Skeletal muscle satellite cell (primary cell): Measurements from ENCODE around the gene PARD6B.
"Not testable (repeated sequence)": the region's sequence is repeated elsewhere in the genome, so short reads cannot be mapped to it uniquely, and the experiment has no call there.

Source experiments
- H3K27me3 ChIP-seq: 2 replicates; pipeline ENCODE4 v1.7.0; 2013; ENCODE audit warnings: low read length; ENCODE audit not compliant: control insufficient read depth, insufficient read depth
- H3K36me3 ChIP-seq: 2 replicates; pipeline ENCODE4 v1.7.0; 2013; ENCODE audit warnings: mild to moderate bottlenecking, control low read depth, low read length; ENCODE audit not compliant: insufficient read depth
- H3K4me1 ChIP-seq: 2 replicates; pipeline ENCODE4 v1.7.0; 2013; ENCODE audit warnings: low read length; ENCODE audit not compliant: control insufficient read depth, insufficient read depth
- H3K4me2 ChIP-seq: 2 replicates; pipeline ENCODE4 v1.7.0; 2013; ENCODE audit warnings: mild to moderate bottlenecking, low read length
- H3K4me3 ChIP-seq: 2 replicates; pipeline ENCODE4 v1.7.0; 2013; ENCODE audit warnings: low read length
- H3K9ac ChIP-seq: 2 replicates; pipeline ENCODE4 v1.7.0; 2013; ENCODE audit warnings: mild to moderate bottlenecking, low read depth, low read length, moderate library complexity
- H3K9me3 ChIP-seq: replicated peaks from 2 replicates; pipeline ENCODE4 v1.7.0; 2013; ENCODE audit warnings: mild to moderate bottlenecking, control low read depth, low read length

The PARD6B gene

GRCh38 chr20:50799176-50799889, 68.0 kb downstream of the PARD6B start:
- Histone ChIP-seq H3K4me2 (no peak overlapping the region), H3K36me3 (no peaks in the 10 kb centered on the region), H3K4me1 (peaks cover 3% of the 10 kb centered on the region), H3K27me3 (no peaks in the 10 kb centered on the region), H3K9me3 (no peaks in the 10 kb centered on the region), H3K9ac (no peak overlapping the region), H3K4me3 (no peak overlapping the region)

GRCh38 chr20:50799890-50800550, 68.6 kb downstream of the PARD6B start:
- Histone ChIP-seq H3K36me3 (no peaks in the 10 kb centered on the region), H3K4me3 (no peak overlapping the region), H3K9me3 (no peaks in the 10 kb centered on the region), H3K4me2 (no peak overlapping the region), H3K27me3 (no peaks in the 10 kb centered on the region), H3K4me1 (no peaks in the 10 kb centered on the region), H3K9ac (no peak overlapping the region)

GRCh38 chr20:50800986-50801746, 69.8 kb downstream of the PARD6B start:
- not testable (repeated sequence) for H3K27me3 ChIP-seq, H3K4me2 ChIP-seq, H3K9me3 ChIP-seq, H3K9ac ChIP-seq, H3K4me3 ChIP-seq, H3K36me3 ChIP-seq, H3K4me1 ChIP-seq

GRCh38 chr20:50801747-50802125, 70.4 kb downstream of the PARD6B start:
- H3K27me3 ChIP-seq: no peaks in the 10 kb centered on the region
- H3K9ac ChIP-seq: no peak overlapping the region
- H3K4me3 ChIP-seq: no peak overlapping the region
- H3K4me2 ChIP-seq: no peak overlapping the region
- H3K9me3 ChIP-seq: no peaks in the 10 kb centered on the region
- H3K4me1 ChIP-seq: no peaks in the 10 kb centered on the region
- no peaks in the 10 kb centered on the region for H3K36me3 ChIP-seq

GRCh38 chr20:50802289-50802688, 70.9 kb downstream of the PARD6B start:
- Histone ChIP-seq H3K4me2 (no peak overlapping the region), H3K9me3 (no peaks in the 10 kb centered on the region), H3K9ac (no peak overlapping the region), H3K27me3 (no peaks in the 10 kb centered on the region), H3K4me1 (no peaks in the 10 kb centered on the region), H3K36me3 (no peaks in the 10 kb centered on the region), H3K4me3 (no peak overlapping the region)

- H3K27me3 ChIP-seq: no peaks in the 10 kb centered on the region
Observed at GRCh38 chr20:50804437-50805348, 73.3 kb downstream of the PARD6B start.

GRCh38 chr20:50805349-50805684, 73.9 kb downstream of the PARD6B start:
- H3K27me3 ChIP-seq: no peaks in the 10 kb centered on the region
- no peak overlapping the region for H3K9ac ChIP-seq
- no peaks in the 10 kb centered on the region for H3K4me1 ChIP-seq
- H3K4me3 ChIP-seq: no peak overlapping the region
- H3K9me3 ChIP-seq: no peaks in the 10 kb centered on the region
- H3K36me3 ChIP-seq: no peaks in the 10 kb centered on the region
- H3K4me2 ChIP-seq: no peak overlapping the region

More at GRCh38 chr20:50804437-50805348, 73.3 kb downstream of the PARD6B start:
- Histone ChIP-seq H3K4me2 (no peak overlapping the region), H3K4me3 (no peak overlapping the region), H3K9me3 (no peaks in the 10 kb centered on the region), H3K36me3 (no peaks in the 10 kb centered on the region), H3K4me1 (no peaks in the 10 kb centered on the region), H3K9ac (no peak overlapping the region)

- H3K4me3 ChIP-seq: no peak overlapping the region
- no peaks in the 10 kb centered on the region for H3K4me1 ChIP-seq
- no peak overlapping the region for H3K4me2 ChIP-seq
- no peaks in the 10 kb centered on the region for H3K36me3 ChIP-seq
- H3K27me3 ChIP-seq: no peaks in the 10 kb centered on the region
- H3K9me3 ChIP-seq: no peaks in the 10 kb centered on the region
- H3K9ac ChIP-seq: no peak overlapping the region
Observed at GRCh38 chr20:50806126-50806768, 74.9 kb downstream of the PARD6B start.
